Central memory CD4-positive, alpha-beta T cell (primary cell): Measurements from ENCODE around the gene UBN2.
"Not testable (repeated sequence)": the region's sequence is repeated elsewhere in the genome, so short reads cannot be mapped to it uniquely, and the experiment has no call there.

Experiments used
- DNase-seq: peaks from one replicate; pipeline ENCODE4 v3.0.0; 2022
- total RNA-seq, 3 experiments: gene quantifications; one replicate each; lab custom pipeline; 2026; lab: John Stamatoyannopoulos, UW

Gene UBN2
- total RNA-seq: 23.5 to 53.2 (median 48.0) reads per million in 3 experiments

DNA sequence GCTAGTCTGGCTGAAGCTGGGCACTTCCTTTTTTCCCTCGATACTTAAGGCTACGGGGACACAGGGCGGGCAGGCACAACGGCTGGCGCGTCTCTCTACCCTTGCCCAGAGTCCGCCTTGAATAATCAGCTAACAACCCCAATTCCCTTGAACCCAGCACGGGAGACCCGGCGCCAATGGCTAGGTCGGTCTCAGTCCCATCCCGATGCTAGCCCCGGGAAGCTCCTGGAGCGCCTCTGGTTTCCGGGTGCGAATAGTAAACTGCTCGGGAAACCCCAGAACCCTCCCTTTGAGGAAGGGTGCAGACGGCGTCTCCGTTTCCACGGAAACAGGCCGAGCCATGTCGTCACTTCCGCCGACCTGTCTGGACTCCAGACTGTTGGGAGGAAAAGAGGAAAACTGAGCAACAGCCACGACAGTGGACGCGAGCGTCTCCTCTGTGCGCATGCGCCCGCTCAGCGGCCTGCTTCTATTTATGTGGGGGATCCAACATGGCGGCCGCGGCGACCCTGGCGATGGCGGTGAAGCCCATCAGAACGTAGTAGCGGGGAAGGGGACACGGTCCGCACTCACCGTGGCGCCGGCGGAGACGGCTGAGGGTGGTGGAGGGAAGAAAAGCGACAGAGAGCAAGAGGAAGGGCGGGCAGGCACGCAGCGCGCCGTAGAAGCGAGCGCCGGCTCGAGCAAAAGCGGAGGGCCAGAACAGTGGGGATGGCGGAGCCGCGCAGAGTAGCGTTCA is at the start of gene UBN2:
Gene UBN2 (plus strand): TSS at position 464 of the 739 bp plus-strand sequence. CDS start 248 bp downstream, at position 712.
- DNase-seq: peak; percentile 80

GRCh38 chr7:139181404-139181803 is 49.6 kb upstream of the UBN2 start:
- no peak for DNase-seq

GRCh38 chr7:139182363-139182762 is 48.7 kb upstream of the UBN2 start:
- DNase-seq: no peak

DNA sequence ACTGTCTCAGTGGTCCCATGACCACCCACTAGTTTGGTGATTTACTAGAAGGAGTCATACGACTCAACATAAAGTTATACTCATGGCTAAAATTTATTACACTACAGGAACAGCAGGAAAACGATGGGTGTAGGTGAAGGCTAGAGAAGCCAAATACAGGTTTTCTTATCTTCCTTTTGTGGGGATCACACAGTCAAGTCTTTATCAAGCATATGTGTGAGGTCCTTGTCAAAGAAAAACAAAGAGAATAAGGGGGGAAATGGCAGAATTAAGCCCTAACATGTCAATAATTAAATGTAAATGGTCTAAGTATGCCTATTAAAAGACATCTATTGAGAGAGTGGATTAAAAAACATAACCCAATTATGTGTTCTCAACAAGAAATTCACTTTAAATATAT is 47.8 kb upstream of the UBN2 start:
- DNase-seq: no peak

DNA sequence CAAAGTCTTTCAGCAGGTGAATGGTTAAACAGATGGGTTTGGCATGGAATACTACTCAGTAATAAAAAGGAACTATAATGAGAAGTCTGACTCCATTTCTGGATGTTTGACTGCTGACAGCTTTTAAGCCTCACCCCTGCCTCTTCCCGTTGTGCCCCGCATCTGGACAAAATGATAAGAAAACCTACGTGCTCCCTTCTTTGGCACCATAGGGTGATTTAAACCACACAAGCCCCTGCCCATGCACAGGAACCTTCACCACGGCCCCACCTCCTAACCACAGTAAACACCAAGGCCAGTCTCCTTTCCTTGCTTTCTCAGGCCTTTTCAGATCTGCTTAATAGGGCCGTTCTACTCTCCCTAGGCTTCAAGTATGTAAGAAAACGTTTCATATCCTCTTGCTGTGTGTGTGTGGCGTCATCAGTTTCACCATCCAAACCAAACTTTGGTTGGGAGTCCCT is 47.1 kb upstream of the UBN2 start:
- no peak for DNase-seq

DNA sequence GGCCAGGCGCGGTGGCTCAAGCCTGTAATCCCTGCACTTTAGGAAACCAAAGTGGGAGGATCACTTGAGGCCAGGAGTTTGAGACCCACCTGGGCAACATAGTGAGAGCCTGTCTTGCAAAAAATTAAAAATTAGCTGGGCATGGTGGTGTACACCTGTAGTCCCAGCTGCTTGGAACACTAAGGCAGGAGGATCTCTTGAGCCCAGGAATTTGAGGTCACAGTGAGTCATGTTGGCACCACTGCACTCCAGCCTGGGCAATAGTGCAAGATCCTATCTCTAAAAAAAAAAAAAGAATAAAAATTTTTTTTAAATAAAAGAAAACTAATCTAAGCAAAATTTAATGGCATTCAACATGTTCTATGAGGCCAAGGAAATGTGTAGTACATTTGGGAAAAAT is 44.9 kb upstream of the UBN2 start:
- DNase-seq: no peak

DNA sequence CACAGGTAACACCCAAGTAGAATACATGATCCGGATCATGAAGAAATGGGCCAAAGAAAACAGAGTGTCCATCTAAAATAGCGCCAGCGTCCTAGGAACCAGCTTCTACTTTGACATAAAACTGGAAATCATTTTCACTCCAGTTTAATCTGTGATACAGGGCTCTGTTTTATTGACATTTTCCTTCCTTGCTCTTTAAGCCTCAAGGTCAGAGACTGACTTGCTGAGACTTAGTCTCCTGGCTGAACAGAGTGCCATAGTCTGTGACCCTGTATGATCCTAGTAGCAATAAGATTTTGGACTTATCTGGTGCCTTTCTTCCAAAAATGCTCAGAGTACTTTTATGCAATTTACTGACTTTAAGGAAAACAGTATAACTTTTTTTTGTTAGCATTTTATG is 41.7 kb upstream of the UBN2 start:
- DNase-seq: no peak

GRCh38 chr7:139192014-139192706 is 38.9 kb upstream of the UBN2 start:
- DNase-seq: no peak

- DNase-seq: no peak
Observed at GRCh38 chr7:139200382-139200781, 30.7 kb upstream of the UBN2 start.

- DNase-seq: no peak
Observed at GRCh38 chr7:139203992-139204391, 27.0 kb upstream of the UBN2 start.

- DNase-seq: no peak
Observed at GRCh38 chr7:139205843-139206242, 25.2 kb upstream of the UBN2 start.

GRCh38 chr7:139212133-139212532 is 18.9 kb upstream of the UBN2 start:
- no peak for DNase-seq

- not testable (repeated sequence) for DNase-seq
Observed at GRCh38 chr7:139213489-139213888, 17.5 kb upstream of the UBN2 start.

DNA sequence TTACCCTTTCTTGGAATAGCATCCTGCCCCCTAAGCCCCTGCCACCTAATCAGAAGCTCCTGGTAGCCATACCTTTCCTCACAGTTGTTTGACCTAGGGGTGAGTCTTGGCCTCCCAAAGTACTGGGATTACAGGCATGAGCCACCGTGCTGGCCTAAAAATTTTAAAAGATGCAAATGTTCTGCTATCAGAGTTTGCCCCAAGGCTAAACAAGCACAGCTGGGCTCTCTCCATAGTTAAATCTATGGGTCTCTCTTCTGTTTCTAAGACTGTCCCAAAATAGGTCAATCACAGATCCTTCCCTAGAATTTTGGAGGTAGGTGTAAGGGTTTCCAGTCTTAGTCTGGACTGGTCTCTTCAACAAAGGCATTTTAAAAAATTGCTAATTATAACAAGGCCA is 12.9 kb upstream of the UBN2 start:
- no peak for DNase-seq

- no peak for DNase-seq
Observed at GRCh38 chr7:139224219-139224618, 6.8 kb upstream of the UBN2 start.

DNA sequence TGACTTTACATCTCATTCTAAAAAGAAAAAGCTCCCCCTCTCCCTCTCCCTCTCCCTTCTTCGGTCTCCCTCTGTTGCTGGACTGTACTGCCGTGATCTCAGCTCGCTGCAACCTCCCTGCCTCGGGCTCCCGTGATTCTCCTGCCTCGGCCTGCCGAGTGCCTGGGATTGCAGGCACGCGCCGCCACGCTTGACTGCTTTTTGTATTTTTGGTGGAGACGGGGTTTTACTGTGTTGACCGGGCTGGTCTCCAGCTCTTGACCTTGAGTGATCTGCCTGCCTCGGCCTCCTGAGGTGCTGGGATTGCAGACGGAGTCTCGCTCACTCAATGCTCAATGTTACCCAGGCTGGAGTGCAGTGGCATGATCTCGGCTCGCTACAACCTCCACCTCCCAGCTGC is 6.2 kb upstream of the UBN2 start:
- DNase-seq: not testable (repeated sequence)

DNA sequence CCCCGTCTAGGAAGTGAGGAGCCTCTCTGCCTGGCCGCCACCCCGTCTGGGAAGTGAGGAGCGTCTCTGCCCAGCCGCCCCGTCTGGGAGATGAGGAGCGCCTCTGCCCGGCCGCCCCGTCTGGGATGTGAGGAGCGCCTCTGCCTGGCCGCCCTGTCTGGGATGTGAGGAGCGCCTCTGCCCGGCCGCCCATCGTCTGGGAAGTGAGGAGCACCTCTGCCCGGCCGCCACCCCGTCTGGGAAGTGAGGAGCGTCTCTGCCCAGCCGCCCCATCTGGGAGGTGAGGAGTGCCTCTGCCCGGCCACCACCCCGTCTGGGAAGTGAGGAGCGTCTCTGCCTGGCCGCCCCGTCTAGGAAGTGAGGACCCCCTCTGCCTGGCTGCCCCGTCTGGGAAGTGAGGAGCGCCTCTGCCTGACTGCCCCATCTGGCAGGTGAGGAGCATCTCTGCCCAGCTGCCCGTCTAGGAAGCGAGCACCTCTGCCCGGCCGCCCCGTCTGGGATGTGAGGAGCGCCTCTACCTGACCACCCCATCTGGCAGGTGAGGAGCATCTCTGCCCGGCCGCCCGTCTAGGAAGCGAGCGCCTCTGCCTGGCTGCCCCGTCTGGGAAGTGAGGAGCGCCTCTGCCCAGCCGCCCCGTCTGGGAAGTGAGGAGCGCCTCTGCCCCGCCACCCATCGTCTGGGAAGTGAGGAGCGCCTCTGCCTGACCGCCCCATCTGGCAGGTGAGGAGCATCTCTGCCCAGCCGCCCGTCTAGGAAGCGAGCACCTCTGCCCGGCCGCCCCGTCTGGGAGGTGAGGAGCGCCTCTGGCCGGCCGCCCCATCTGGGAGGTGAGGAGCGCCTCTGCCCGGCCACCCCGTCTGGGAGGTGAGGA is 5.5 kb upstream of the UBN2 start:
- DNase-seq: not testable (repeated sequence)

- not testable (repeated sequence) for DNase-seq
Observed at GRCh38 chr7:139226158-139226515, 4.9 kb upstream of the UBN2 start.

DNA sequence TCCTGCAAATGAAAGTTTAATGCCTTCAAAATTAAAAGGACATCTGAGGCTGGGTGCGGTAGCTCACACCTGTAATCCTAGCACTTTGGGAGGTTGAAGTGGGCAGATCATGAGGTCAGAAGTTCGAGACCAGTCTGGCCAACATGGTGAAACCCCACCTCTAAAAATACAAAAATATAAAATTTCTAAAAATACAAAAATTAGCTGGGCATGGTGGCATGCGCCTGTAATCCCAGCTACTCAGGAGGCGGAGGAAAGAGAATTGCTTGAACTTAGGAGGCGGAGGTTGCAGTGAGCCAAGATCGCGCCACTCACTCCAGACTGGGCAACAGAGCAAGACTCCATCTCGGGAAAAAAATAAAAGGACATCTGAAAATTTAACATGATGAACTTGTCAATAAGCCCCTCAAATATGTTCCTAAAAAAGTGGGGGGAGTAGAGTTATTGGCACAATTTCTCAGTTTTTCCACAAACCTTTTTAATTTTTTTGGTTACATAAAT is 4.0 kb upstream of the UBN2 start:
- DNase-seq: not testable (repeated sequence)

- DNase-seq: no peak
Observed at GRCh38 chr7:139230023-139230422, 1.0 kb upstream of the UBN2 start.

DNA sequence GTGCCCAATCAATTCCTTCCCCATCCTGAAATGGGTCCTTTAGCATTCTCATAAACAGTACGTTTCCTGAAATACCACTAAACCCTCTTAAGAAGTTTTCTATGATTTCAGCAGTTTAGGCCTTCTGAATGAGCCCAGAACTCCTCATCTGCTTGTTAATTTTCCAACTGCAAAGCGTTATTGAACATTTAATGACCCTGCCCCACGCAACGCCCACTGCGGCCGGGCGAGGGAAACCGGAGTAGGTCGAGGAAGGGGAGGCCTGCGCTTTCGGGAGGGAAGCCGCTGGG is 608 bp upstream of the UBN2 start:
- DNase-seq: no peak

GRCh38 chr7:139231513-139232376 is 708 bp downstream of the UBN2 start:
- DNase-seq: peak; percentile 27
